Astrocyte (in vitro differentiated cells and primary cell): ENCODE measurements around the gene TIAM2.

ENCODE experiments used
- CTCF ChIP-seq: IDR thresholded peaks from 2 replicates; pipeline ENCODE4 v1.5.1; 2011; ENCODE audit warnings: low read depth, mild to moderate bottlenecking, inconsistent platforms, low read length, moderate library complexity; ENCODE audit not compliant: insufficient read depth
- EZH2 ChIP-seq: IDR thresholded peaks from 2 replicates; pipeline ENCODE4 v1.6.1; 2012; ENCODE audit warnings: mild to moderate bottlenecking, low read length, inconsistent platforms; ENCODE audit not compliant: insufficient read depth

DNA sequence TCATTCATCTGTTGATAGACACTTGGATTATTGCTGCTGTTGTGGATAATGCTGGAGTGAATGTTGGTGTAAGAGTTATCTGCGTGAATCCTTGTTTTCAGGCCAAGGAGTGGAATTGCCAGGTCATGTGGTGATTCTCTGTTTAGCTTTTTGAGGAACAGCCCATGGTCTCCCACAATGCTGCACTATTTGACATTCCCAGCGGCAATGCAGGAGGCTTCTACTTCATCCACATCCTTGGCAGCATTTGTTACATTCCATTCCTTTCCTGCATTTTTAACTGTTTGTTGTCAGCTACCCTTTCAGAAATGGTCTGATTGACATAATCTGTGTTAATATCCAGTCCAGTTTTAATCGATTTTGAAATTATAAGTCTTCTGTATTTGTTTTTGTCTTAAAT, 217.0 kb downstream of the TIAM2 start:
- TF ChIP-seq CTCF = no peak
- TF ChIP-seq EZH2 = no peak
